HG02798 (cell line): ENCODE data around the gene MAPKAP1.
"Not testable (repeated sequence)": the region's sequence is repeated elsewhere in the genome, so short reads cannot be mapped to it uniquely, and the experiment has no call there.

Experiments
- ATAC-seq: cut with Tn5 transposase; IDR thresholded peaks from one replicate; pipeline ENCODE4 v1.9.1; 2021; ENCODE audit warnings: mild to moderate bottlenecking; ENCODE audit not compliant: unreplicated experiment, poor library complexity

Gene MAPKAP1

GRCh38 chr9:125405938-125406809 lies 300.8 kb downstream of the MAPKAP1 start:
- no peak for ATAC-seq

GRCh38 chr9:125404733-125405132 lies 302.3 kb downstream of the MAPKAP1 start:
- no peak for ATAC-seq

GRCh38 chr9:125400725-125401716 lies 306.0 kb downstream of the MAPKAP1 start:
- ATAC-seq: no peak

GRCh38 chr9:125400232-125400631 lies 306.8 kb downstream of the MAPKAP1 start:
- not testable (repeated sequence) for ATAC-seq

GRCh38 chr9:125399666-125400065 lies 307.3 kb downstream of the MAPKAP1 start:
- ATAC-seq: no peak

- ATAC-seq: no peak
These were observed 307.8 kb downstream of the MAPKAP1 start for GRCh38 chr9:125399165-125399564.

GRCh38 chr9:125398243-125398642 lies 308.8 kb downstream of the MAPKAP1 start:
- ATAC-seq: no peak

- ATAC-seq: no peak
These were observed 309.3 kb downstream of the MAPKAP1 start for GRCh38 chr9:125397736-125398135.

- no peak for ATAC-seq
These were observed 310.2 kb downstream of the MAPKAP1 start for GRCh38 chr9:125396799-125397198.

- ATAC-seq: peak; percentile 36
These were observed 313.6 kb downstream of the MAPKAP1 start for GRCh38 chr9:125393426-125393825.

GRCh38 chr9:125391704-125392103 lies 315.3 kb downstream of the MAPKAP1 start:
- ATAC-seq: no peak

GRCh38 chr9:125388978-125389377 lies 318.0 kb downstream of the MAPKAP1 start:
- ATAC-seq: no peak

- ATAC-seq: no peak
These were observed 319.0 kb downstream of the MAPKAP1 start for GRCh38 chr9:125387861-125388524.
